ENCODE data around the gene WDFY1. TPM values are rescaled to one million over a fixed set of nuclear protein-coding genes. Genes with fewer than 3 reads are reported as not detected.

Gene WDFY1
- total and polyA plus RNA-seq, 9 of the 15 experiments (the other 6 are each of a cell fraction or from before 2014, with no cell fraction given): 5.4 to 27.6 (median 17.5) TPM

DNA sequence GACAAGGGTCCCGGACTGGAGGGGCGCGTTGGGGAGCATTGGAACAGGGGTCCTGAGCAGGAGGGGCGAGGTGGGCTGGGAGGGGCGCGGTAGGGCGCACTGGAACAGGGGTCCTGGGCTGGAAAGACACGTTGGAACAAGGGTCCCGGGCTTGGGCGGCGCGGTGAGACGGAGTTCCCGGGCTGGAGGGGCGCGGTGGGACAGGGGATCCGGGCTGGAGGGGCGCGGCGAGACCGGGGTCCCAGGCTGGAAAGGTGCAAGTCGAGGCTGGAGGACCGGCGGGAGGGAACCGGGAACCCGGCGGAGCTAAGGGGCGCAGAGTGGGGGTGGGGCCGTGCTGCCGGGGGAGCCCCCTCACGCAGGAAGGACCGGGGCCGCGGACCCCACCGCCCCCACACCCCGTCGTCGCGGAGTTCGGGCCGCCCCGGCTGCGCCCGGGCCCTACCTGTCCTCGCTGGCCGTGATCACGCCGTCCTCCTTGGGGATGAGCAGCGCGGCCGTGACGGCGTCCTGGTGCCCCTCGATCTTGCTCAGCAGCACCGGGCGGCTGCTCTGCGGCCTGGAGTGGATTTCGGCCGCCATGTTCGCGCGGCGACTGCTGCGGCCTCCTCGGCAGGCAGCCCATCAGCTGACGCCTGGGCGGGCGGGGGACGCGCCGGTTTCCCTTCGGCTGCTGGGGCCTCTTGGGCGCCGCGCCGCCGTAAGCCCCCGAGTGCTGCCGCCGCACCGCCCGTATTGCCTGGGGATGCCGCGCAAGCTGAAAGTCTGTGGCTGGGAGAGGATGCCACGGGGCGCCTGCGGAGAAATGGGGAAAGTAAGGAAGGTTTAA is at the start of gene WDFY1 (continued):
- TF ChIP-seq ZNF584 (CRISPR knock-in tag; IDR thresholded peaks at IDR 0.05; ENCODE audit: low read depth) (no peak), ZNF436 (CRISPR knock-in tag; IDR thresholded peaks at IDR 0.05) (no peak), ZNF384 (IDR thresholded peaks at IDR 0.05; ENCODE audit: low read depth, low read length) (no peak), ZFX (CRISPR knock-in tag; IDR thresholded peaks at IDR 0.05) (peak; percentile 96), CREM (IDR thresholded peaks at IDR 0.05; ENCODE audit: low read depth) (0 out of 2 replicates have a peak, but pooled peaks have one; percentile 51), FOXK2 (conservative IDR thresholded peaks at IDR 0.05 in 1 of 2, IDR thresholded peaks at IDR 0.05 in 1 of 2; ENCODE audit: low read depth in 2 of 2) (no peak), ZKSCAN8 (CRISPR knock-in tag; IDR thresholded peaks at IDR 0.05) (no peak), MEIS2 (IDR thresholded peaks at IDR 0.05; ENCODE audit: partially characterized antibody) (peak; percentile 35), RBM15 (IDR thresholded peaks at IDR 0.05; ENCODE audit: insufficient read depth, low read length) (no peak)
- TF ChIP-seq, protein P1, sequence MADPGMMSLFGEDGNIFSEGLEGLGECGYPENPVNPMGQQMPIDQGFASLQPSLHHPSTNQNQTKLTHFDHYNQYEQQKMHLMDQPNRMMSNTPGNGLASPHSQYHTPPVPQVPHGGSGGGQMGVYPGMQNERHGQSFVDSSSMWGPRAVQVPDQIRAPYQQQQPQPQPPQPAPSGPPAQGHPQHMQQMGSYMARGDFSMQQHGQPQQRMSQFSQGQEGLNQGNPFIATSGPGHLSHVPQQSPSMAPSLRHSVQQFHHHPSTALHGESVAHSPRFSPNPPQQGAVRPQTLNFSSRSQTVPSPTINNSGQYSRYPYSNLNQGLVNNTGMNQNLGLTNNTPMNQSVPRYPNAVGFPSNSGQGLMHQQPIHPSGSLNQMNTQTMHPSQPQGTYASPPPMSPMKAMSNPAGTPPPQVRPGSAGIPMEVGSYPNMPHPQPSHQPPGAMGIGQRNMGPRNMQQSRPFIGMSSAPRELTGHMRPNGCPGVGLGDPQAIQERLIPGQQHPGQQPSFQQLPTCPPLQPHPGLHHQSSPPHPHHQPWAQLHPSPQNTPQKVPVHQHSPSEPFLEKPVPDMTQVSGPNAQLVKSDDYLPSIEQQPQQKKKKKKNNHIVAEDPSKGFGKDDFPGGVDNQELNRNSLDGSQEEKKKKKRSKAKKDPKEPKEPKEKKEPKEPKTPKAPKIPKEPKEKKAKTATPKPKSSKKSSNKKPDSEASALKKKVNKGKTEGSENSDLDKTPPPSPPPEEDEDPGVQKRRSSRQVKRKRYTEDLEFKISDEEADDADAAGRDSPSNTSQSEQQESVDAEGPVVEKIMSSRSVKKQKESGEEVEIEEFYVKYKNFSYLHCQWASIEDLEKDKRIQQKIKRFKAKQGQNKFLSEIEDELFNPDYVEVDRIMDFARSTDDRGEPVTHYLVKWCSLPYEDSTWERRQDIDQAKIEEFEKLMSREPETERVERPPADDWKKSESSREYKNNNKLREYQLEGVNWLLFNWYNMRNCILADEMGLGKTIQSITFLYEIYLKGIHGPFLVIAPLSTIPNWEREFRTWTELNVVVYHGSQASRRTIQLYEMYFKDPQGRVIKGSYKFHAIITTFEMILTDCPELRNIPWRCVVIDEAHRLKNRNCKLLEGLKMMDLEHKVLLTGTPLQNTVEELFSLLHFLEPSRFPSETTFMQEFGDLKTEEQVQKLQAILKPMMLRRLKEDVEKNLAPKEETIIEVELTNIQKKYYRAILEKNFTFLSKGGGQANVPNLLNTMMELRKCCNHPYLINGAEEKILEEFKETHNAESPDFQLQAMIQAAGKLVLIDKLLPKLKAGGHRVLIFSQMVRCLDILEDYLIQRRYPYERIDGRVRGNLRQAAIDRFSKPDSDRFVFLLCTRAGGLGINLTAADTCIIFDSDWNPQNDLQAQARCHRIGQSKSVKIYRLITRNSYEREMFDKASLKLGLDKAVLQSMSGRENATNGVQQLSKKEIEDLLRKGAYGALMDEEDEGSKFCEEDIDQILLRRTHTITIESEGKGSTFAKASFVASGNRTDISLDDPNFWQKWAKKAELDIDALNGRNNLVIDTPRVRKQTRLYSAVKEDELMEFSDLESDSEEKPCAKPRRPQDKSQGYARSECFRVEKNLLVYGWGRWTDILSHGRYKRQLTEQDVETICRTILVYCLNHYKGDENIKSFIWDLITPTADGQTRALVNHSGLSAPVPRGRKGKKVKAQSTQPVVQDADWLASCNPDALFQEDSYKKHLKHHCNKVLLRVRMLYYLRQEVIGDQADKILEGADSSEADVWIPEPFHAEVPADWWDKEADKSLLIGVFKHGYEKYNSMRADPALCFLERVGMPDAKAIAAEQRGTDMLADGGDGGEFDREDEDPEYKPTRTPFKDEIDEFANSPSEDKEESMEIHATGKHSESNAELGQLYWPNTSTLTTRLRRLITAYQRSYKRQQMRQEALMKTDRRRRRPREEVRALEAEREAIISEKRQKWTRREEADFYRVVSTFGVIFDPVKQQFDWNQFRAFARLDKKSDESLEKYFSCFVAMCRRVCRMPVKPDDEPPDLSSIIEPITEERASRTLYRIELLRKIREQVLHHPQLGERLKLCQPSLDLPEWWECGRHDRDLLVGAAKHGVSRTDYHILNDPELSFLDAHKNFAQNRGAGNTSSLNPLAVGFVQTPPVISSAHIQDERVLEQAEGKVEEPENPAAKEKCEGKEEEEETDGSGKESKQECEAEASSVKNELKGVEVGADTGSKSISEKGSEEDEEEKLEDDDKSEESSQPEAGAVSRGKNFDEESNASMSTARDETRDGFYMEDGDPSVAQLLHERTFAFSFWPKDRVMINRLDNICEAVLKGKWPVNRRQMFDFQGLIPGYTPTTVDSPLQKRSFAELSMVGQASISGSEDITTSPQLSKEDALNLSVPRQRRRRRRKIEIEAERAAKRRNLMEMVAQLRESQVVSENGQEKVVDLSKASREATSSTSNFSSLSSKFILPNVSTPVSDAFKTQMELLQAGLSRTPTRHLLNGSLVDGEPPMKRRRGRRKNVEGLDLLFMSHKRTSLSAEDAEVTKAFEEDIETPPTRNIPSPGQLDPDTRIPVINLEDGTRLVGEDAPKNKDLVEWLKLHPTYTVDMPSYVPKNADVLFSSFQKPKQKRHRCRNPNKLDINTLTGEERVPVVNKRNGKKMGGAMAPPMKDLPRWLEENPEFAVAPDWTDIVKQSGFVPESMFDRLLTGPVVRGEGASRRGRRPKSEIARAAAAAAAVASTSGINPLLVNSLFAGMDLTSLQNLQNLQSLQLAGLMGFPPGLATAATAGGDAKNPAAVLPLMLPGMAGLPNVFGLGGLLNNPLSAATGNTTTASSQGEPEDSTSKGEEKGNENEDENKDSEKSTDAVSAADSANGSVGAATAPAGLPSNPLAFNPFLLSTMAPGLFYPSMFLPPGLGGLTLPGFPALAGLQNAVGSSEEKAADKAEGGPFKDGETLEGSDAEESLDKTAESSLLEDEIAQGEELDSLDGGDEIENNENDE (IDR thresholded peaks at IDR 0.05; ENCODE audit: low read depth, low read length): peak; percentile 100
- TF ChIP-seq, protein P2, sequence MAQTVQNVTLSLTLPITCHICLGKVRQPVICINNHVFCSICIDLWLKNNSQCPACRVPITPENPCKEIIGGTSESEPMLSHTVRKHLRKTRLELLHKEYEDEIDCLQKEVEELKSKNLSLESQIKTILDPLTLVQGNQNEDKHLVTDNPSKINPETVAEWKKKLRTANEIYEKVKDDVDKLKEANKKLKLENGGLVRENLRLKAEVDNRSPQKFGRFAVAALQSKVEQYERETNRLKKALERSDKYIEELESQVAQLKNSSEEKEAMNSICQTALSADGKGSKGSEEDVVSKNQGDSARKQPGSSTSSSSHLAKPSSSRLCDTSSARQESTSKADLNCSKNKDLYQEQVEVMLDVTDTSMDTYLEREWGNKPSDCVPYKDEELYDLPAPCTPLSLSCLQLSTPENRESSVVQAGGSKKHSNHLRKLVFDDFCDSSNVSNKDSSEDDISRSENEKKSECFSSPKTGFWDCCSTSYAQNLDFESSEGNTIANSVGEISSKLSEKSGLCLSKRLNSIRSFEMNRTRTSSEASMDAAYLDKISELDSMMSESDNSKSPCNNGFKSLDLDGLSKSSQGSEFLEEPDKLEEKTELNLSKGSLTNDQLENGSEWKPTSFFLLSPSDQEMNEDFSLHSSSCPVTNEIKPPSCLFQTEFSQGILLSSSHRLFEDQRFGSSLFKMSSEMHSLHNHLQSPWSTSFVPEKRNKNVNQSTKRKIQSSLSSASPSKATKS (CRISPR knock-in tag; IDR thresholded peaks at IDR 0.05): no peak
- TF ChIP-seq, protein P3, sequence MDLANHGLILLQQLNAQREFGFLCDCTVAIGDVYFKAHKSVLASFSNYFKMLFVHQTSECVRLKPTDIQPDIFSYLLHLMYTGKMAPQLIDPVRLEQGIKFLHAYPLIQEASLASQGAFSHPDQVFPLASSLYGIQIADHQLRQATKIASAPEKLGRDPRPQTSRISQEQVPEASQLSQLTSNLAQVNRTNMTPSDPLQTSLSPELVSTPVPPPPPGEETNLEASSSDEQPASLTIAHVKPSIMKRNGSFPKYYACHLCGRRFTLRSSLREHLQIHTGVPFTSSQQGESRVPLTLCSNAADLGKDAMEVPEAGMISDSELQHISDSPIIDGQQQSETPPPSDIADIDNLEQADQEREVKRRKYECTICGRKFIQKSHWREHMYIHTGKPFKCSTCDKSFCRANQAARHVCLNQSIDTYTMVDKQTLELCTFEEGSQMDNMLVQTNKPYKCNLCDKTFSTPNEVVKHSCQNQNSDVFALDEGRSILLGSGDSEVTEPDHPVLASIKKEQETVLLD (IDR thresholded peaks at IDR 0.05): no peak

All from K562 (cell line).